Measurements from ENCODE around the gene FYB1. TPM values are rescaled to one million over a fixed set of nuclear protein-coding genes. Genes with fewer than 3 reads are reported as not detected.

Gene FYB1
- total and polyA plus RNA-seq, 2 of the 8 experiments (the other 6 are each of a cell fraction or from before 2014, with no cell fraction given), result not detected

DNA sequence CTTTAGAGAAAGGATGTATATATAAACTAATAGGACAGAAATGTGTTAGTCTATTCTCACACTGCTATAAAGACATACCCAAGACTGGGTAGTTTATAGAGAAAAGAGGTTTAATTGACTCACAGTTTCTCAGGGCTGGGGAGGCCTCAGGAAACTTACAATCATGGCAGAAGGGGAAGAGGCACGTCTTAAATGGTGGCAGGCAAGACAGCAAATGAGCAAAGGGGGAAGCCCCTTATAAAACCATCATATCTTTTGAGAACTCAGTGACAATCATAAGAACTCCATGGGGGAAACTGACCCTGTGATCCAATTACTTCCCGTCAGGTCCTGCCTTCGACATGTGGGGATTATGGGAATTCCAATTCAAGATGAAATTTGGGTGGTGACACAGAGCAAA, 136.4 kb downstream of the FYB1 start (continued):
- TF ChIP-seq, protein P1, sequence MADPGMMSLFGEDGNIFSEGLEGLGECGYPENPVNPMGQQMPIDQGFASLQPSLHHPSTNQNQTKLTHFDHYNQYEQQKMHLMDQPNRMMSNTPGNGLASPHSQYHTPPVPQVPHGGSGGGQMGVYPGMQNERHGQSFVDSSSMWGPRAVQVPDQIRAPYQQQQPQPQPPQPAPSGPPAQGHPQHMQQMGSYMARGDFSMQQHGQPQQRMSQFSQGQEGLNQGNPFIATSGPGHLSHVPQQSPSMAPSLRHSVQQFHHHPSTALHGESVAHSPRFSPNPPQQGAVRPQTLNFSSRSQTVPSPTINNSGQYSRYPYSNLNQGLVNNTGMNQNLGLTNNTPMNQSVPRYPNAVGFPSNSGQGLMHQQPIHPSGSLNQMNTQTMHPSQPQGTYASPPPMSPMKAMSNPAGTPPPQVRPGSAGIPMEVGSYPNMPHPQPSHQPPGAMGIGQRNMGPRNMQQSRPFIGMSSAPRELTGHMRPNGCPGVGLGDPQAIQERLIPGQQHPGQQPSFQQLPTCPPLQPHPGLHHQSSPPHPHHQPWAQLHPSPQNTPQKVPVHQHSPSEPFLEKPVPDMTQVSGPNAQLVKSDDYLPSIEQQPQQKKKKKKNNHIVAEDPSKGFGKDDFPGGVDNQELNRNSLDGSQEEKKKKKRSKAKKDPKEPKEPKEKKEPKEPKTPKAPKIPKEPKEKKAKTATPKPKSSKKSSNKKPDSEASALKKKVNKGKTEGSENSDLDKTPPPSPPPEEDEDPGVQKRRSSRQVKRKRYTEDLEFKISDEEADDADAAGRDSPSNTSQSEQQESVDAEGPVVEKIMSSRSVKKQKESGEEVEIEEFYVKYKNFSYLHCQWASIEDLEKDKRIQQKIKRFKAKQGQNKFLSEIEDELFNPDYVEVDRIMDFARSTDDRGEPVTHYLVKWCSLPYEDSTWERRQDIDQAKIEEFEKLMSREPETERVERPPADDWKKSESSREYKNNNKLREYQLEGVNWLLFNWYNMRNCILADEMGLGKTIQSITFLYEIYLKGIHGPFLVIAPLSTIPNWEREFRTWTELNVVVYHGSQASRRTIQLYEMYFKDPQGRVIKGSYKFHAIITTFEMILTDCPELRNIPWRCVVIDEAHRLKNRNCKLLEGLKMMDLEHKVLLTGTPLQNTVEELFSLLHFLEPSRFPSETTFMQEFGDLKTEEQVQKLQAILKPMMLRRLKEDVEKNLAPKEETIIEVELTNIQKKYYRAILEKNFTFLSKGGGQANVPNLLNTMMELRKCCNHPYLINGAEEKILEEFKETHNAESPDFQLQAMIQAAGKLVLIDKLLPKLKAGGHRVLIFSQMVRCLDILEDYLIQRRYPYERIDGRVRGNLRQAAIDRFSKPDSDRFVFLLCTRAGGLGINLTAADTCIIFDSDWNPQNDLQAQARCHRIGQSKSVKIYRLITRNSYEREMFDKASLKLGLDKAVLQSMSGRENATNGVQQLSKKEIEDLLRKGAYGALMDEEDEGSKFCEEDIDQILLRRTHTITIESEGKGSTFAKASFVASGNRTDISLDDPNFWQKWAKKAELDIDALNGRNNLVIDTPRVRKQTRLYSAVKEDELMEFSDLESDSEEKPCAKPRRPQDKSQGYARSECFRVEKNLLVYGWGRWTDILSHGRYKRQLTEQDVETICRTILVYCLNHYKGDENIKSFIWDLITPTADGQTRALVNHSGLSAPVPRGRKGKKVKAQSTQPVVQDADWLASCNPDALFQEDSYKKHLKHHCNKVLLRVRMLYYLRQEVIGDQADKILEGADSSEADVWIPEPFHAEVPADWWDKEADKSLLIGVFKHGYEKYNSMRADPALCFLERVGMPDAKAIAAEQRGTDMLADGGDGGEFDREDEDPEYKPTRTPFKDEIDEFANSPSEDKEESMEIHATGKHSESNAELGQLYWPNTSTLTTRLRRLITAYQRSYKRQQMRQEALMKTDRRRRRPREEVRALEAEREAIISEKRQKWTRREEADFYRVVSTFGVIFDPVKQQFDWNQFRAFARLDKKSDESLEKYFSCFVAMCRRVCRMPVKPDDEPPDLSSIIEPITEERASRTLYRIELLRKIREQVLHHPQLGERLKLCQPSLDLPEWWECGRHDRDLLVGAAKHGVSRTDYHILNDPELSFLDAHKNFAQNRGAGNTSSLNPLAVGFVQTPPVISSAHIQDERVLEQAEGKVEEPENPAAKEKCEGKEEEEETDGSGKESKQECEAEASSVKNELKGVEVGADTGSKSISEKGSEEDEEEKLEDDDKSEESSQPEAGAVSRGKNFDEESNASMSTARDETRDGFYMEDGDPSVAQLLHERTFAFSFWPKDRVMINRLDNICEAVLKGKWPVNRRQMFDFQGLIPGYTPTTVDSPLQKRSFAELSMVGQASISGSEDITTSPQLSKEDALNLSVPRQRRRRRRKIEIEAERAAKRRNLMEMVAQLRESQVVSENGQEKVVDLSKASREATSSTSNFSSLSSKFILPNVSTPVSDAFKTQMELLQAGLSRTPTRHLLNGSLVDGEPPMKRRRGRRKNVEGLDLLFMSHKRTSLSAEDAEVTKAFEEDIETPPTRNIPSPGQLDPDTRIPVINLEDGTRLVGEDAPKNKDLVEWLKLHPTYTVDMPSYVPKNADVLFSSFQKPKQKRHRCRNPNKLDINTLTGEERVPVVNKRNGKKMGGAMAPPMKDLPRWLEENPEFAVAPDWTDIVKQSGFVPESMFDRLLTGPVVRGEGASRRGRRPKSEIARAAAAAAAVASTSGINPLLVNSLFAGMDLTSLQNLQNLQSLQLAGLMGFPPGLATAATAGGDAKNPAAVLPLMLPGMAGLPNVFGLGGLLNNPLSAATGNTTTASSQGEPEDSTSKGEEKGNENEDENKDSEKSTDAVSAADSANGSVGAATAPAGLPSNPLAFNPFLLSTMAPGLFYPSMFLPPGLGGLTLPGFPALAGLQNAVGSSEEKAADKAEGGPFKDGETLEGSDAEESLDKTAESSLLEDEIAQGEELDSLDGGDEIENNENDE (IDR thresholded peaks at IDR 0.05; ENCODE audit: insufficient replicate concordance, low read length), result no peak

Data from H1 (cell line).